ENCODE results near the gene MPP4.

- TF ChIP-seq CTCF (IDR thresholded peaks at IDR 0.05) = no peak
- no peak for TF ChIP-seq POLR2A (IDR thresholded peaks at IDR 0.05)
Observed at GRCh38 chr2:201643216-201643890, 55.1 kb downstream of the MPP4 start, which contains the start of gene TMEM237.
